ENCODE results near the gene USP32. TPM values are rescaled to one million over a fixed set of nuclear protein-coding genes. Genes with fewer than 3 reads are reported as not detected.

Gene USP32
- total RNA-seq, 4 donors from 2014 or later = 29.1 to 74.1 (median 42.5) TPM

GRCh38 chr17:60277258-60277657 lies 114.7 kb downstream of the USP32 start:
- Histone ChIP-seq H3K9me3 (no peaks in the 10 kb centered on the region), H3K4me3 (no peak overlapping the region), H3K27me3 (no peaks in the 10 kb centered on the region), H3K36me3 (peaks cover 0 to 12% (median 0%) of the 10 kb centered on the region in 3 donors), H3K27ac (no peak overlapping the region), H3K4me1 (no peaks in the 10 kb centered on the region)
- intact Hi-C loops (cut with DNase I) = no loop called here
- DNase-seq = no peak
- TF ChIP-seq POLR2A (IDR thresholded peaks at IDR 0.05) = no peak
- no peak for TF ChIP-seq CTCF (IDR thresholded peaks at IDR 0.05)
- WGBS, 2 donors = 88 to 93% methylated on average over 1 of the region's 1 CpG

- peaks cover 0 to 68% (median 3%) of the 10 kb centered on the region in 3 donors for H3K36me3 ChIP-seq
- H3K4me1 ChIP-seq = no peaks in the 10 kb centered on the region
- TF ChIP-seq POLR2A (IDR thresholded peaks at IDR 0.05) (no peak), CTCF (IDR thresholded peaks at IDR 0.05) (no peak)
- no peak for DNase-seq
- intact Hi-C loops (cut with DNase I) = no loop called here
- H3K27me3 ChIP-seq = no peaks in the 10 kb centered on the region
- 50 to 71% methylated on average over 1 of the region's 1 CpG for WGBS, 2 donors
- no peaks in the 10 kb centered on the region for H3K9me3 ChIP-seq
- no peak overlapping the region for H3K27ac ChIP-seq
- H3K4me3 ChIP-seq = no peak overlapping the region
Measured at GRCh38 chr17:60269417-60269816, 122.5 kb downstream of the USP32 start.

DNA sequence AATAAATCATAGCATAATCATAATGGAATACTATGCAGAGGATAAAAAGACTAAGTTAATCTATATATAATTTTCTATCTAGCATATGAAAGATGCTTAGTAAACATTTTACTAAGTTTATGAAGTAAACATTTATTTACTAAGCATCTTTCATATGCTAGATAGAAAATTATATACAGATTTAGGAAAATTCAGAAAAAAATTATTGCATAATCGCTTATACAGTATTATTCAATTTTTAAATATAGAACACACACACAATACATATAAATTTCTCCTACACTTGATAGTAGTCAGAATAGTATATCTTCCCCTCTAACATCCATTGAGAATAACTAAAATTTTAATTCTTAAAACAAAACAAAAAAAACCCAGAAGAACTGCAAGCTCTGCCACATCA lies 131.4 kb downstream of the USP32 start:
- H3K4me3 ChIP-seq = no peak overlapping the region
- H3K9me3 ChIP-seq = no peaks in the 10 kb centered on the region
- TF ChIP-seq POLR2A (IDR thresholded peaks at IDR 0.05) = no peak
- TF ChIP-seq CTCF (IDR thresholded peaks at IDR 0.05) = no peak
- no peaks in the 10 kb centered on the region for H3K27me3 ChIP-seq
- no peaks in the 10 kb centered on the region for H3K4me1 ChIP-seq
- H3K27ac ChIP-seq = no peak overlapping the region
- peaks cover 0 to 92% (median 3%) of the 10 kb centered on the region in 3 donors for H3K36me3 ChIP-seq
- WGBS, 2 donors = 95 to 97% methylated on average over 1 of the region's 1 CpG
- no peak for DNase-seq
- intact Hi-C loops (cut with DNase I) = no loop called here

GRCh38 chr17:60258313-60258712 lies 133.6 kb downstream of the USP32 start:
- Histone ChIP-seq H3K27me3 (no peaks in the 10 kb centered on the region), H3K4me3 (no peak overlapping the region), H3K27ac (no peak overlapping the region), H3K9me3 (no peaks in the 10 kb centered on the region), H3K4me1 (no peaks in the 10 kb centered on the region), H3K36me3 (peaks cover 0 to 91% (median 0%) of the 10 kb centered on the region in 3 donors)
- intact Hi-C loops (cut with DNase I) = no loop called here
- whole genome bisulfite sequencing, 2 donors = 93 to 95% methylated on average over 3 of the region's 3 CpGs
- no peak for DNase-seq
- TF ChIP-seq POLR2A (IDR thresholded peaks at IDR 0.05) = no peak
- TF ChIP-seq CTCF (IDR thresholded peaks at IDR 0.05) = no peak

DNA sequence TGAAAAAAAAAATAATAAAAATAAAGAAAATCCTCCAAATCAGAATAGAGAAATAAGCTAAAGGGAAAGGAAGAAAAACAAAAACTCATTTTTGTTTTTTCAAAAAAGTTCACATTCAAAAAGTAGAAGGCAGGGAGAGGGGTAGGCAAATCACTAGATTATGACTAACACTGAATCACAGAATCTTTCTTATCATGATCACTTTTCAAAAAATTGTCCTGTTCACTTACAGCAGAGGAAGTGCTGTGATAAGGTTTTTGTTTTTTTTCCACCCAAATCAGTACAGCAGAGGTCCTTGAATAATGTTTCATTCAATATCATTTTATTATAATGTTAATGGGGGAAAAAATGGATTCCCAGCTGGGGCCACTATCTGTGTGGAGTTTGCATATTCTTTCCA lies 135.8 kb downstream of the USP32 start:
- intact Hi-C loops (cut with DNase I) = no loop called here
- peaks cover 0 to 89% (median 0%) of the 10 kb centered on the region in 3 donors for H3K36me3 ChIP-seq
- no peak overlapping the region for H3K4me3 ChIP-seq
- DNase-seq = no peak
- TF ChIP-seq CTCF (IDR thresholded peaks at IDR 0.05) (no peak), POLR2A (IDR thresholded peaks at IDR 0.05) (no peak)
- no peaks in the 10 kb centered on the region for H3K4me1 ChIP-seq
- no peaks in the 10 kb centered on the region for H3K27me3 ChIP-seq
- no peaks in the 10 kb centered on the region for H3K9me3 ChIP-seq
- no peak overlapping the region for H3K27ac ChIP-seq
